GM12872 (cell line): ENCODE results near the gene CNKSR3.

Source experiments
- TF ChIP-seq, protein P1 (sequence below): IDR thresholded peaks from 3 replicates; pipeline ENCODE4 v1.5.1; 2011; ENCODE audit warnings: low read depth, mild to moderate bottlenecking, low read length, moderate library complexity; ENCODE audit not compliant: insufficient read depth

CNKSR3 gene

DNA sequence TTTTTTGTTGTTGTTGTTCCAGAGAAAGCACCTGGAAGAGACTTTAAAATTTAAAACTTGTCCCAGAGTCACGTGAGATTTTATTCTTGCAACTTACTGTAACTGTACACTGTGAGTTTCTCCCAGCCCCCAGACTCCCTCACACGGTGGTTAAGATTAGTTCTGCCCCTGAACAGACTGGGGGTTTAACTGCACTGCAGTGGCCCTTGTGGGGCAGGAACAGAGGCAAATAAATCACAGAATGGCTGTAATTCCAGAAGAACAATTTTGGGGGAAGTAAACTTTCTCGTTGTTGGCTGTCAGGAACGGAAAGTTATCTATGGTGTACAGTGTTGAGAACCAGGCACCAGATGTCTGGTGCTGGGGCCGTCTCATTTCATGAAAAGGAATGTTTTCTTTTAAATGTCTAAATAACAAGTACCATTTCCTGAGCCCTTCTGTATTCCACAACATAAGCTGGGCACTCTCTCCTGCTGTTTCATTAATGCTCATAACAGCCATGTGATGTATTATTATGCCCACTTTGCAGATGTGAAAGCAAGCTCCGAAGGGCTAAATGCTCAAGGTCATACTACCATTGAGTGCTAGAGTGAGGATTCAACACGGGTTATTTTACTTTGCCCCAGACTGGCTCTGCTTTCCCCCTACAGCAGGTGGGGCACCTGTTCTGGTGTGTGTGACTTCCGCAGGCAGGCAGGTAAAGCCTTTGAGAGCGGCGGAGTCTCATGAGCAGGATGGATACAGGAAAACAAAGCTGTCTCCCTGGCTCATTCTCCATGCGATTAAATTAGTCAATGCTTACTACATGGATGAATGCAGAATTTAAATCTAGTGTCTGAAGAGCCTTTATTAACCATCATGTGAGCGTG, 30.5 kb downstream of the CNKSR3 start:
- TF ChIP-seq, protein P1, sequence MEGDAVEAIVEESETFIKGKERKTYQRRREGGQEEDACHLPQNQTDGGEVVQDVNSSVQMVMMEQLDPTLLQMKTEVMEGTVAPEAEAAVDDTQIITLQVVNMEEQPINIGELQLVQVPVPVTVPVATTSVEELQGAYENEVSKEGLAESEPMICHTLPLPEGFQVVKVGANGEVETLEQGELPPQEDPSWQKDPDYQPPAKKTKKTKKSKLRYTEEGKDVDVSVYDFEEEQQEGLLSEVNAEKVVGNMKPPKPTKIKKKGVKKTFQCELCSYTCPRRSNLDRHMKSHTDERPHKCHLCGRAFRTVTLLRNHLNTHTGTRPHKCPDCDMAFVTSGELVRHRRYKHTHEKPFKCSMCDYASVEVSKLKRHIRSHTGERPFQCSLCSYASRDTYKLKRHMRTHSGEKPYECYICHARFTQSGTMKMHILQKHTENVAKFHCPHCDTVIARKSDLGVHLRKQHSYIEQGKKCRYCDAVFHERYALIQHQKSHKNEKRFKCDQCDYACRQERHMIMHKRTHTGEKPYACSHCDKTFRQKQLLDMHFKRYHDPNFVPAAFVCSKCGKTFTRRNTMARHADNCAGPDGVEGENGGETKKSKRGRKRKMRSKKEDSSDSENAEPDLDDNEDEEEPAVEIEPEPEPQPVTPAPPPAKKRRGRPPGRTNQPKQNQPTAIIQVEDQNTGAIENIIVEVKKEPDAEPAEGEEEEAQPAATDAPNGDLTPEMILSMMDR, result no peak

DNA sequence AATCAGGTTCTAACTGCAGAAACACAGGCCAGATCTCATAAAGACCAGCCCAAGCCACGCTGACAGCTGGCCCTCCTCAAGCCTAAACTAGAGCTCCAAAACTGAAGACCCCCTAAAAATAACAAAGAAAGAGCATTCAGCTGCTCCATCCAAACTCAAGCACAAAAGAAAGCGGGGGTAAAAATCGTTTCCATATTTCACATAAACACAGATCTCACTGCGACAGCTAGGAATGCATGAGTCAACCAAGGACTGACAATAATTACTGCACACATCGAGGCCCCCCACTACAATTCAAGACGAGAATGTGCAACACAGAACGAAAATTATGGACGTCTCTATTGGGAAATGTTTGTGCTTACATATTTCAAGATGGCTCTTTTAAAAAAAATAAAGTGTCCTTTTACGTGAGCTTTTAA, 31.1 kb downstream of the CNKSR3 start:
- TF ChIP-seq, protein P1, result no peak

- TF ChIP-seq, protein P1, result no peak
Observed at GRCh38 chr6:154478701-154479060, 31.8 kb downstream of the CNKSR3 start.

GRCh38 chr6:154478021-154478700, 32.3 kb downstream of the CNKSR3 start:
- TF ChIP-seq, protein P1, result no peak

DNA sequence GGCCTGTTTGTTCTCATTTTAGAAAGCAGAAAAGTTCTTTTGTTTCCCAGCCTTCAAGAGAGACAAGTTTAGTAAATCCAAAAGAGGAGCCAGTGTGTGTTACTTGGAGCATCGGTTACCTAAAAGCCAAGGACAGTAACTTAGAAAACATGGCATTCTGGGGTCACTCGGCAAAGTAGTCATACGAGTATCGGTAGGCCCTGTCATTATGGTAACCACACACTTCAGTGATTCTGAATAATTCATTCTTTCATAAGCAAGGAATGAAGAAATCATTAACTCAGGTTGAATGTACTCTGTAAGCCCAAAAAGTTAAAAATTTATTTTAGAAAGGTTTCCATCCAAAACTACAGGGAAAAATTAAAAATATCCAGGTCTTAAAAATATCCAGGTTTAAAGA, 34.0 kb downstream of the CNKSR3 start:
- TF ChIP-seq, protein P1, result no peak

DNA sequence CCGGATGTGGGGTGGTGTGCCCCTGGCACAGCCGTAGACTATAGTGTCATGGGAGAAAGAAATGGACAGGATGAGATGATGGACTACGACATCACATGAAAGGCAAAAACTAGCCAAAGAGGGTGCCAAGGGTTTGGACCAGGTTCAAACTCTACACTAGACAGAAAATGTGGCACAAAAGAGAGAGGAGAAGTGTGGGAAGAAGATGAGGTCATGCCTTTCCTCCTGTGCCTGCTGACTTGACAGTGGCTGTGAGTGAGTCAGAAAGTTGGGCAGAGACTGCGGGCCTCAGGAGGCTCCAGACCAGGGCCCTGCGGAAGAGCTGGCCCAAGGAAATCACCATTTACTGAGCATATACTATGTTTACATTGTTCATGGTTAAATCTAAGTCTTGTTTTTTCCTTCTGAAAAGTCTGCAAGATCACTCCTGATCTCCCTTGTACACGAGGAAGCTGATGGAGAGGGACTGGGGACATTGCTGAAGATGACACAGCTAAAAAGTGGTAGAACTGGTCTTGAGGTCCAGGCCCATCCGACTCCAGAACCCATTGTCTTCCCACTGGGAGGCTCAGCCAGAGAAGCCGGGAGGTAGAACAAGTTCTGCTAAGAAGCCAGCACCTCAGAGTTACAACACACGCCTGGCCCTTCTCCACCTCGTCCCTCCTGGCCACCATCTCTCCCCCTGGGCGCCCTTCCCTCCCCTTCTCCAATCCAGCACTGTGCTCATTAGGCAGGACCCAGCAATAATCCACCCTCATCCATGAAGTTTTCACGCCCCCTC, 35.6 kb downstream of the CNKSR3 start:
- TF ChIP-seq, protein P1, result no peak

DNA sequence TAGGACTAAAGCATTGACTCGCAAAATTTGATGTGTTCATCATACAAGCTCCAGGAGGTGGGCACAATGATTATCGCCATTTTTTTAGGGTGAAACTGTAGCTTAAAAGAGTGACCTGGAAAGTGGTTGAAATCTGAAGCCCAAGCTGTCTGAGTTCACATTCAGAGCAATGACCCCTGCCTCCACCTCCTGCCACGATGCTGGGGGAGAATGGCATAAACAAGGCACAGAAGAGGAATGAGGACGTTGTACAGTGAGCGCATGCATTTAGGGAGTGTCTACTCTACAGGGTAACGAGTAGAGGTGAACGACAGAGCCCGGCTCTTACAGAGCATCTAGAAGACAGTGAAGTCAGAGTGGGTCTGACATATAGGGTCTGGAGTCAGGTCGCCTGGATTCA, 37.2 kb downstream of the CNKSR3 start:
- TF ChIP-seq, protein P1, result no peak
